B cell (primary cell): ENCODE data around the gene ACSL4. TPM values are rescaled to one million over a fixed set of nuclear protein-coding genes. Genes with fewer than 3 reads are reported as not detected.

ENCODE experiments used
- ATAC-seq: fragments of 200-7000 bp; cut with Tn5 transposase; one replicate; pipeline ENCODE4 v1.10.0; 2021; ENCODE audit warnings: low read depth, mild to moderate bottlenecking, moderate number of reproducible peaks, moderate library complexity
- CTCF ChIA-PET: fragments of 350-600 bp; sonication (Branson Sonifier 250); formaldehyde crosslinking; loops from one replicate; lab custom pipeline; 2021; ENCODE audit warnings: antibody characterized with exemption, inconsistent platforms; lab: Charles Lee
- POLR2A ChIA-PET: fragments of 350-600 bp; sonication (Branson Sonifier 250); formaldehyde crosslinking; loops from one replicate; lab custom pipeline; 2021; ENCODE audit warnings: antibody characterized with exemption; lab: Charles Lee
- DNase-seq: peaks from one replicate; pipeline ENCODE4 v3.0.0; 2013
- H2AFZ ChIP-seq: 2 replicates; pipeline ENCODE4 v1.6.1; 2012; ENCODE audit warnings: mild to moderate bottlenecking, low read depth, low read length; ENCODE audit not compliant: insufficient read depth, poor library complexity, severe bottlenecking
- H3K27ac ChIP-seq, 2 donors: 1 replicate in 1 of 2; 2 replicates in 1 of 2; pipeline ENCODE4 v1.5.1; 2012 to 2013; ENCODE audit warnings: low read length in 2 of 2, mild to moderate bottlenecking in 2 of 2, moderate library complexity in 1 of 2
- H3K27me3 ChIP-seq, 4 experiments: fragments of 200-600 bp in 1 of 4; sonication (generic) in 1 of 4; replicated peaks in 1 of 4; 1 replicate in 2 of 4; 2 replicates in 2 of 4; pipeline versions ENCODE4 v1.6.1 to v1.7.0; 2013 to 2016; ENCODE audit warnings: low read length in 3 of 4, mild to moderate bottlenecking in 2 of 4, mixed read lengths in 1 of 4, moderate library complexity in 1 of 4; ENCODE audit not compliant: insufficient read depth in 4 of 4, control insufficient read depth in 3 of 4; ENCODE audit errors: control extremely low read depth in 1 of 4
- H3K36me3 ChIP-seq, 2 experiments: replicated peaks in 1 of 2; 1 replicate in 1 of 2; 2 replicates in 1 of 2; pipeline versions ENCODE4 v1.6.1 to v1.7.1; 2013; ENCODE audit warnings: low read length in 1 of 2; ENCODE audit not compliant: insufficient read depth in 2 of 2, control insufficient read depth in 1 of 2; ENCODE audit errors: control extremely low read depth in 1 of 2, extremely low read depth in 1 of 2
- H3K4me1 ChIP-seq, 2 donors: fragments of 200-600 bp in 1 of 2; sonication (generic) in 1 of 2; 1 replicate in 1 of 2; 2 replicates in 1 of 2; pipeline versions ENCODE4 v1.5.1 to v1.6.1; 2013 to 2017; ENCODE audit warnings: low read length in 2 of 2; ENCODE audit not compliant: control insufficient read depth in 2 of 2, insufficient read depth in 2 of 2
- H3K4me2 ChIP-seq: replicated peaks from 2 replicates; pipeline ENCODE3; 2012; ENCODE audit warnings: mild to moderate bottlenecking, low read depth, low read length; ENCODE audit not compliant: poor library complexity, severe bottlenecking
- H3K4me3 ChIP-seq, 5 experiments: fragments of 200-600 bp in 1 of 5; sonication (generic) in 1 of 5; 1 replicate in 3 of 5; 2 replicates in 2 of 5; pipeline versions ENCODE4 v1.5.1 to v1.7.0; 2011 to 2016; ENCODE audit warnings: low read length in 4 of 5, mild to moderate bottlenecking in 4 of 5, low read depth in 2 of 5, control low read depth in 1 of 5, moderate library complexity in 1 of 5; ENCODE audit not compliant: insufficient read depth in 1 of 5; ENCODE audit errors: control extremely low read depth in 1 of 5, extremely low read depth in 1 of 5
- H3K79me2 ChIP-seq: fragments of 200-600 bp; sonication (generic); one replicate; pipeline ENCODE4 v1.6.0; 2016; ENCODE audit warnings: low read length; ENCODE audit not compliant: control insufficient read depth, insufficient read depth
- H3K9ac ChIP-seq: fragments of 200-600 bp; sonication (generic); 2 replicates; pipeline ENCODE4 v1.6.1; 2017; ENCODE audit warnings: mild to moderate bottlenecking, low read length, moderate library complexity
- H3K9me3 ChIP-seq, 3 donors: one replicate each; pipeline versions ENCODE4 v1.6.1 to v1.7.1; 2013; ENCODE audit warnings: low read length in 2 of 3; ENCODE audit not compliant: control insufficient read depth in 2 of 3, insufficient read depth in 1 of 3; ENCODE audit errors: control extremely low read depth in 1 of 3
- H4K20me1 ChIP-seq: 2 replicates; pipeline ENCODE4 v1.6.0; 2012; ENCODE audit warnings: mild to moderate bottlenecking, low read length; ENCODE audit not compliant: insufficient read depth, control insufficient read depth, poor library complexity, severe bottlenecking
- H3K27ac Mint-ChIP-seq: one replicate; pipeline ENCODE4 v1.8.0; 2021; ENCODE audit warnings: mixed read lengths
- H3K27me3 Mint-ChIP-seq: one replicate; pipeline ENCODE4 v1.8.0; 2021; ENCODE audit warnings: mixed read lengths
- H3K4me1 Mint-ChIP-seq: one replicate; pipeline ENCODE4 v1.8.0; 2021; ENCODE audit warnings: mixed read lengths
- H3K4me3 Mint-ChIP-seq: one replicate; pipeline ENCODE4 v1.8.0; 2021; ENCODE audit warnings: mixed read lengths
- H3K9me3 Mint-ChIP-seq: one replicate; pipeline ENCODE4 v1.8.0; 2022; ENCODE audit warnings: mixed read lengths; ENCODE audit not compliant: insufficient read depth
- EZH2 ChIP-seq: IDR thresholded peaks from 2 replicates; pipeline ENCODE4 v1.6.1; 2012; ENCODE audit warnings: borderline replicate concordance, low read depth, mild to moderate bottlenecking, moderate library complexity, low read length; ENCODE audit not compliant: insufficient read depth, poor library complexity, severe bottlenecking
- WGBS: methylation state at CpG from one replicate; pipeline ENCODE4 v1.1.5; 2013; ENCODE audit warnings: missing lambda C conversion rate; ENCODE audit not compliant: insufficient coverage; 5-methylcytosine and 5-hydroxymethylcytosine counted together
- intact Hi-C: fragments of 100-400 bp; cut with micrococcal nuclease; formaldehyde crosslinking; loops from one replicate; pipeline ENCODE4 v1.10.0; 2022
- polyA plus RNA-seq: library from polyadenylated mRNA; depleted of rRNA; stranded (reverse); fragments of >200 nt; gene quantifications from 2 replicates; pipeline ENCODE4 v1.2.3, GENCODE V29; 2012
- total RNA-seq, 2 donors: library from RNA; stranded (reverse); fragments of 120-200 nt in 1 of 2; gene quantifications; 1 replicate in 1 of 2; 2 replicates in 1 of 2; pipeline versions ENCODE4 v1.2.3 to v1.2.4, GENCODE V29; 2013 to 2022
- TF ChIP-seq, protein P1 (sequence below): fragments of 200-600 bp; IDR thresholded peaks from one replicate; pipeline ENCODE4 v1.8.0; 2022; ENCODE audit warnings: antibody characterized with exemption, mild to moderate bottlenecking

The ACSL4 gene
- total and polyA plus RNA-seq, 2 donors (not counting 1 experiment from before 2014, with no cell fraction given): 4.0 to 29.1 TPM

DNA sequence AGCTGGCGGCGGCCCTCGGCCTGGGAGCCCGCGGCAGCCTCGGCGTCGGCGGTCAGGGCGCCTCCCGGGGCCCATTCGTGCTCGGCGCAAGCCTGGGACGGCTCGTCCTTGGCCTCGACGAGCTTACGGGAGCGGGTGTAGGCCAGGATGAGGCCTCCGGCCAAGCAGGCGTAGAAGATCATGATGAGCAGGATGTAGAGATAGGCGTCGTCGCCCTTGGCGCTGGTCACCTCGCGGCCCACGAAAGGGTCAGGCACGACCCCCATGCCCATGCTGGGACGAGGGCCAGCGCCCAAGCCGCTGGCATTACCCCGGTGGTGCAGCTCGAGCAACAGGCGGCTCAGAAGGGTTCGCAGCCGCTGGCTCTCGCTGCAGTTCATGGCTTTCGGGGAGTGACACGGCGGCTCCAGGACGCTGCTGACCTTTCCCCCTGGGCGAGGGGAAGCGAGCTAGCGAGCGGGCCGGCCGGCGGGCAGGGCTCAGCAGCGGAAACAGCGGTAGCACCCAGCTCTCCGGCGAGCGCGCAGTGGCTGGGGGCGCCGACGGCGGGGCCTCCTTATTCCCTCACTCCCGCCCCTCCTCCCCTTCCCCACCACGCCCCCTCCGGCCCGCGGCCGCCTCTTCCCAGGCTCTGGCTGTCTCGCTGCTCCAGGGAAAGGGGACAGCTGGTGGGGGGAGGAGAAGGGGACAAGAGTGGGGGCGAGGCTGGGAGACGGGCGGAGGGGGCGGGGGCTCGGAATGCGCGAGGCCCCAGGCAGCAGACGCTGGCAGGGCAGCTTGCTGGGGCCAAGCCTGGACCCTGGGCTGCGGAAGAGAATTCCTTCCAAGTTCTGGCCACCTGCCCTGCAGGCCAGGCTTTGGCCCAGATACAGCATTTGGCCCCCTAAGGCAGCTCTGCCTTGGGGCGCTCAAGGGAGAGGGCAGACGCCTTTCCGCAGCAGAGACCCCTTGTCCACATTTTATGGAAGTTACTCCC lies 108.1 kb downstream of the ACSL4 start, which contains the start of gene KCNE5:
Gene KCNE5, minus strand, starts transcription at position 532 of the 976 bp plus-strand sequence. Its CDS starts 152 bp downstream, at position 380.
- no peak within 1 kb of the TSS for H2AFZ ChIP-seq
- 75% methylated on average over 40 of the region's 79 CpGs for WGBS

More for the DNA sequence above, 108.1 kb downstream of the ACSL4 start, which contains the start of gene KCNE5:
- no peak within 1 kb of the TSS for H3K4me2 ChIP-seq
- Mint-ChIP-seq H3K9me3 (no peaks in the 10 kb centered on the region), H3K4me3 (no peak within 1 kb of the TSS), H3K27me3 (no peaks in the 10 kb centered on the region), H3K4me1 (peaks cover 1% of the 10 kb centered on the region), H3K27ac (no peak within 1 kb of the TSS)
- H3K4me1 ChIP-seq: no peaks in the 10 kb centered on the region
- H3K27ac ChIP-seq: no peak within 1 kb of the TSS
- no peak for TF ChIP-seq EZH2
- TF ChIP-seq, protein P1, sequence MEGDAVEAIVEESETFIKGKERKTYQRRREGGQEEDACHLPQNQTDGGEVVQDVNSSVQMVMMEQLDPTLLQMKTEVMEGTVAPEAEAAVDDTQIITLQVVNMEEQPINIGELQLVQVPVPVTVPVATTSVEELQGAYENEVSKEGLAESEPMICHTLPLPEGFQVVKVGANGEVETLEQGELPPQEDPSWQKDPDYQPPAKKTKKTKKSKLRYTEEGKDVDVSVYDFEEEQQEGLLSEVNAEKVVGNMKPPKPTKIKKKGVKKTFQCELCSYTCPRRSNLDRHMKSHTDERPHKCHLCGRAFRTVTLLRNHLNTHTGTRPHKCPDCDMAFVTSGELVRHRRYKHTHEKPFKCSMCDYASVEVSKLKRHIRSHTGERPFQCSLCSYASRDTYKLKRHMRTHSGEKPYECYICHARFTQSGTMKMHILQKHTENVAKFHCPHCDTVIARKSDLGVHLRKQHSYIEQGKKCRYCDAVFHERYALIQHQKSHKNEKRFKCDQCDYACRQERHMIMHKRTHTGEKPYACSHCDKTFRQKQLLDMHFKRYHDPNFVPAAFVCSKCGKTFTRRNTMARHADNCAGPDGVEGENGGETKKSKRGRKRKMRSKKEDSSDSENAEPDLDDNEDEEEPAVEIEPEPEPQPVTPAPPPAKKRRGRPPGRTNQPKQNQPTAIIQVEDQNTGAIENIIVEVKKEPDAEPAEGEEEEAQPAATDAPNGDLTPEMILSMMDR: no peak
- ATAC-seq (no peak), DNase-seq (no peak)
- H4K20me1 ChIP-seq: no peaks in the 10 kb centered on the region
- no peaks in the 10 kb centered on the region for H3K27me3 ChIP-seq
- ChIA-PET CTCF (interaction anchor here (1.1 kb wide), 1 partner anchor 232 kb away, joined by 3 read pairs; no protein-coding TSS in a partner anchor), POLR2A (no interaction called here)
- intact Hi-C loops: no loop called here
- H3K79me2 ChIP-seq: no peaks in the 10 kb centered on the region
- H3K9ac ChIP-seq: no peak within 1 kb of the TSS
- H3K36me3 ChIP-seq: no peaks in the 10 kb centered on the region
- H3K4me3 ChIP-seq: no peak within 1 kb of the TSS
- H3K9me3 ChIP-seq: no peaks in the 10 kb centered on the region
